HG02981 (cell line): ENCODE data around the gene ARMC2.
A peak's percentile ranks its signal among the peaks of the same experiment; 100 is the strongest.
"Not testable (repeated sequence)": the region's sequence is repeated elsewhere in the genome, so short reads cannot be mapped to it uniquely, and the experiment has no call there.

Experiments
- ATAC-seq: cut with Tn5 transposase; IDR thresholded peaks from one replicate; pipeline ENCODE4 v1.9.1; 2021; ENCODE audit warnings: mild to moderate bottlenecking, moderate library complexity; ENCODE audit not compliant: unreplicated experiment

ARMC2 gene, protein sequence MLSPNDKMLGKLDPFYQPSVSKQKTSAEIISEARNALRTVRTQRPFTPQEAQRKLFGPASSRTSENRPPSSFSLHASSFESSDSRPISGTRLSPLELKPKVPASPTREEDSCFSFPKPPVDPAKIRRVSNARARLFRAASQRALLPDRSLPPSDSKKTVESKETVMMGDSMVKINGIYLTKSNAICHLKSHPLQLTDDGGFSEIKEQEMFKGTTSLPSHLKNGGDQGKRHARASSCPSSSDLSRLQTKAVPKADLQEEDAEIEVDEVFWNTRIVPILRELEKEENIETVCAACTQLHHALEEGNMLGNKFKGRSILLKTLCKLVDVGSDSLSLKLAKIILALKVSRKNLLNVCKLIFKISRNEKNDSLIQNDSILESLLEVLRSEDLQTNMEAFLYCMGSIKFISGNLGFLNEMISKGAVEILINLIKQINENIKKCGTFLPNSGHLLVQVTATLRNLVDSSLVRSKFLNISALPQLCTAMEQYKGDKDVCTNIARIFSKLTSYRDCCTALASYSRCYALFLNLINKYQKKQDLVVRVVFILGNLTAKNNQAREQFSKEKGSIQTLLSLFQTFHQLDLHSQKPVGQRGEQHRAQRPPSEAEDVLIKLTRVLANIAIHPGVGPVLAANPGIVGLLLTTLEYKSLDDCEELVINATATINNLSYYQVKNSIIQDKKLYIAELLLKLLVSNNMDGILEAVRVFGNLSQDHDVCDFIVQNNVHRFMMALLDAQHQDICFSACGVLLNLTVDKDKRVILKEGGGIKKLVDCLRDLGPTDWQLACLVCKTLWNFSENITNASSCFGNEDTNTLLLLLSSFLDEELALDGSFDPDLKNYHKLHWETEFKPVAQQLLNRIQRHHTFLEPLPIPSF

DNA sequence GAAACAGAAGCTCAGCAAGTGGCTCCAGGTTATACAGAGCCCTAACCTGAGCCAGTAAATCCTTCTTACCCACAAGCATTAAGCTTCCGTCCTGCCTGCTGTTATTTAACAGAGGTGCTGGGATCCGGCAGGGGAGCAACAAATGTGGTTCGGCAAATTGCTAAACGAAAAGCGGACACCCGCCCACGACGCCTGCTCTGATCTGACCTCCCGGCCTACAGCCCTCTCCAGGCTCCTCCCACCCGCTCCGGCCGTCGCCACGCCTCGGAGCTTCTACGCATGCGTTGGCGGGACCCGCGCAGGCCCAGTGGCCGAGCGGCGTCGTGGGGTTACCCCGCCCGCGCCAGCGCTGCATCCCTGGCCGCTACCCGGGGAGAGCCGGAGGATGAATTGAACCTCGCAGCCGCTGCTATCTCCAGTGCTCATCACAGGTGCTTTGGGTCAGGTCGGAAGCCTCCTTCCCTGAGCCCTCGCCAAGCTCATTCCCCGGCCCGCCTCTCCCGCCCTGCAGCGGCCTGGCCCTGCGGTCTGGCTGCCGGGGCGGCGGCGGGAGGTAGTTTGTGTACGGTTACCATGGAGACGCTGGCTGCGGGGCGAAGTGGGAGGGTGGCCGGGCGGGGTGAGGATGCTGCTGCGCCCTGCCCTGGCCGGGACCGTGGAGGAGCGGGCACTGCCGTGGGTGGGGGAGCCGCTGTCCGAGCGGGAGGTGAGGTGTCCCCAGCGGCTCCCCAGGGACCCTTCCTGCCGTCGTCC lies at the start of gene ARMC2:
Gene ARMC2 (plus strand): TSS at position 307 of the 753 bp plus-strand sequence. CDS start 5,846 bp downstream, outside the sequence.
- ATAC-seq, result peak; percentile 92

DNA sequence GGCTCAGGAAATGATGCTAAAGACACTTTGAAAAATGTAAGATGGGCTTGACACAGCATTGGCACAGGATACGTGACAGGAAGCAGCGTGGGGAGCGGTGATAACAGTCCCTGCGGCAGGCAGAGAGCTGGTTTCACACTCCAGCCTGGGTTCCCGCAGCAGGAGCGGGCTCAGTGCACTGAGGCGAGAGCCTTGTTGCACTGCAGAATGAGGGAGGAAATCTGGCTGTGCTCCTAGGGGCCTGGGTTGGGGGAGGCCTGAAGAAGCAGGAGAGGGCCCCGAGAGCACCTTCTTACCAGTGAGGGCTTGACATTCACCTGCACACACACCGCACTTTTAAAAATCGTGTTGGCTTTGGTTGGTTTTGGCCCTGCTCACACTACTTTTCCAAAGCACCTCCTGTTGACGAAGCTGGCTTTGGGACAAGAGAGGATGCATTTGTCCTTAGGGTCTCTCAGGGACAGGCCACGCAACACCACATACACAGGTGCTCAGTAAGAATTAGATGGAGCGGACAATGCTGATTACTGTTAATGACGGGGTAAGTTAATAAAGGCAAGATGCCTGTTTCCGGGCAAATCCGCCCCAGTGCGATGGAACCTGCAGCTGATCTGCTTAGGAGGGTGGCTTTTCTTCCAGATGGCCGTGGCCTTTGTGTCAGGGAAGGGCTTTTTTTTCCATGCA lies 49.4 kb upstream of the ARMC2 start:
- no peak for ATAC-seq

DNA sequence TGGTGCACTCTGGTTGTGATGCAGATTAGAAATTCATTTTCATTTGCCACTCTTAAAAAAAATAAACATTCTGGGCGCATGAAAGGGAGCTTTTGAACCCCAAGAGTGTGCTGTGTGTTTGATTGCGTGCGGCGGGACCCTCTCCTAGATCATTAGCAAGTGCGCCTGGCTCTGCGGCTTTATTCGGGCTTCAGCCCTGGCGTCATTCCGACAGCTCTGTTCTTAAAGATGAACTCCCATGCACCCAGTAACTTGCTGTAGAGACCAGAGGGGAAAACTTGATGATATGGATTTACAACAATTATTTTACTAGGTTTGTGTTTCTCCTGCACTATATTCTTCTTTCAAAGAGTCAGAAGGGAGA lies 48.9 kb upstream of the ARMC2 start:
- no peak for ATAC-seq

DNA sequence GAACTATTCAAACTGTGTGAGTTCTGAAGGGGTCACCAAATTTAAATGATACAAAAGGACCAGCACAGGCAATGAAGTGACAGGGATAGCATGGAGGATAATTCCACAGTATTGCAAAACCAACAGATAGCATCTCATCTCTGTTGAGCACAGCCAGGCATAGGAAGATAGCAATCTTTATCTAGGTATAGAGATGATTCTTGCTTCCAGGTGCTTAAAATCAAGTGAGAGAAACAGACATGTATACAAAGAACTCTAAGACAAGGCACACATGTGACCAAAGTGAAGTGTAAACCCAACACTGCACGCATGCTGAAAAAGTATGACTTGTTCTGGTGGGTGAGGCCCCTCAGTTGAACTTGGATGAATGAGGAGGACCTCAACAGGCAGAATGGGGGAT lies 48.4 kb upstream of the ARMC2 start:
- ATAC-seq, result no peak

DNA sequence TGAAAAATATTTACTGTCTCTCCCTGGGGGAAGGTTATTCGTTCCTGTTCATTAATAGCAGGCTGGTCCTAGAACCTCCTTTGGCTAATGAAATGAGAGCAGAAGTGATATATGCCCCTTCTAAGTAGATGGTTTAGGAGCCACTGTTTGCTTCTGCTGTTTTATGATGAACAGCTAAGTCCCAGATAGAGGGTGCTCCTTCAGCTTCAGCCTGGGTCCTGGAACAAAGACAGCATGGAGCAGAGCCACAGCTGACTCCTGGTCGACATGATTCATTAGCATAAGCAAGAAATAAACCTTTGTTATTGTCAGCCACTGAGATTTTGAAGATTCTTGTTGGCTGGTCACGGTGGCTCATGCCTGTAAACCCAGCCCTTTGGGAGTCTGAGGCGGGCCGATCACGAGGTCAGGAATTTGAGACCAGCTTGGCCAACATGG lies 47.8 kb upstream of the ARMC2 start:
- no peak for ATAC-seq

DNA sequence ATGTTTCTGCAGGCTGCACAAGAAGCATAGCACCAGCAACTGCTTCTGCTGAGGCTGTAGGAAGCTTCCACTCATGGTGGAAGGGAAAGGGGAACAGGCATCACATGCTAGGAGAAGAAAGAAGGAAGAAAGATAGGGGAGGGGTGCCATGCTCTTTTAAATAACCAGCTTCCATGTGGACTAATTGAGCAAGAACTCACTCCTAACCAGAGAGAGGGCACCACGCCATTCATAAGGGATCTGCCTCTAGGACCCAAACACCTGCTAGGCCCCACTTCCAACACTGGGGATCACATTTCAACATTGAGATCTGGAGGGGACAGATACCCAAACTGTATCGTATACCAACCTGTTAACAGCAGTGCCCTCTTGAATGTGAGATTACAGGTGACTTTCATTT lies 46.9 kb upstream of the ARMC2 start:
- ATAC-seq, result no peak

DNA sequence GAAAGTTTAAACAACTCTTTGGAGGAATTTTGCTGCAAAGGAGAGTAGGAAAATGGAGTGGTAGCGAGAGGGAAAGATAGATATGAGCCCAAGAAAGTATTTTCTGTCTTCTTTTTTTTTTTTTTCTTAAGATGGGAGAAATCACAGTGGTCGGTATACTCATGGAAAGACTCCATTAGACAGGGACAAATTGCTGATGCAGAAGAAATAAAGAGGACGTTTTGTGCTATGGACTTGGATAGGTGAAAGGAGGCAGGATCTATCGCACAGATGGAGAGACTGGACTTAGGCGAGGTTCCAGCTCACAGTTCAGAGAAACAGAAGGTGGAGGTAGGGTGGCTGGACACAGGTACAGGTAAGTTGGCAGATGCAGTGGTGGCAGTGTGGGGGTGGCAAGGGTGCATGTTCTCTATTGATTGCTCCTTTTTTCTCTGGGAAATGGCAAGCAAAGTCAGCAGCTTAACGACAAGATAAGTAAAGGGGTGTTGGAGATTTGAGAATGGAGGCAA lies 44.2 kb upstream of the ARMC2 start:
- no peak for ATAC-seq

DNA sequence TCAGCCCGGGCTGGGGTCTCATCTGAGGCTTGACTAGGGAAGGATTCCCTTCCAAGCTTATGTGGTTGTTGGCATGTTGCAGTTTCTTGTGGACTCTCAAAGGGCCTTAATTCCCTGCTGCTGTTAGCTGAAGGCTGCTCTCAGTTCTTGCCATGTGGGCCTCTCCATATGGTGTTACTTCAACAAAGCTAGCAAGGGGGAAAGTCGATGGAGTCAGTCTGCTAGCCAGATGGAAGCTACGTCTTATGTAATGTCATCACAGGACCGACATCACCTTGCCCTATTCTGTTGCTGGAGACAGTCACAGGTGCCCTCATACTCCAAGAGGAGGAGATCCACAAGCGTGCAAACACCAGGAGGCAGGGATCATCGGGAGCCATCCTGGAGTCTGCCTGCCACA lies 43.3 kb upstream of the ARMC2 start:
- ATAC-seq, result no peak

DNA sequence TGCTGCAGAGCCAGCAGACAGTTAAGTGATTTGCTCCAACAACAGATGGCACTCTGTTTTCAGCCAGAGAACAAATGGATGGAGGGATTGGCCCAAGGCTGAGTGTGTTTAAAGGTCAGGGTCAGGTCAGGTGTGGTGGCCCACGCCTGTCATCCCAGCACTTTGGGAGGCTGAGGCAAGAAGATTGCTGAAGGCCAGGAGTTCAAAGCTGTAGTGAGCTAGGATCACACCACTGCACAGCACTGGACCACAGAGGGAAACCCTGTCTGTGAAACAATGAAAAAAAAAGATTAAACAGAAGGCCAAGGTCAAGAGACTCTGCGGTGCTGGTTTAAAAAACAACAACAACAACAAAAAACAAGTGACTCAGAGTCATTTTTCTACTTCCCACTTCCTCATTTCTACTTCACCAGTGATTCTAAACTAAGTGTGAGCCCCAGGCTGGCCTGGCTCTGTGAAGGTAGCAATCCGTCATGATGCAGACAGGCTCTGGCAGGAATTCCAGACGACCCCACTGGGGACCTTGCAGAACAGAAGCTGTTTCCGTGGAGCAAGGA lies 42.5 kb upstream of the ARMC2 start:
- peak; percentile 53 for ATAC-seq

DNA sequence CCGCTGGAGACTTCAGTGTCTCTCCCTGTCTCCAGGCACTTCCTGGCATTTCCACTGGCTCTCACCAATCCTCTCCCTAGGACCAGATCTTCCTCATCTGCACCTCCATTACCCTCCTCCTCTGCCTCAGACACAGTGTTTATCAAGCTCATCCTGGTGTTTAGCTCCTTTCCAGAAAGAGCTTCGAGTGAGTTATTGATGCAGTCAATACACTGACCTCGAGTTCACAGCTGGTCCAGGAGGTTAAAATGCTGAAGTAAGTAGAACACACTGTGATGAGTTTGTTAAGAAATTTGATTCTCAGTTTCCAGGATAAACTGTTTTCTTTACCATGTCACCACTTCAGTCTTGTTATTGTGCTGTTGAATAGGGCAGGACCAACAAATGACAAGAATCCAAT lies 42.1 kb upstream of the ARMC2 start:
- ATAC-seq, result no peak

DNA sequence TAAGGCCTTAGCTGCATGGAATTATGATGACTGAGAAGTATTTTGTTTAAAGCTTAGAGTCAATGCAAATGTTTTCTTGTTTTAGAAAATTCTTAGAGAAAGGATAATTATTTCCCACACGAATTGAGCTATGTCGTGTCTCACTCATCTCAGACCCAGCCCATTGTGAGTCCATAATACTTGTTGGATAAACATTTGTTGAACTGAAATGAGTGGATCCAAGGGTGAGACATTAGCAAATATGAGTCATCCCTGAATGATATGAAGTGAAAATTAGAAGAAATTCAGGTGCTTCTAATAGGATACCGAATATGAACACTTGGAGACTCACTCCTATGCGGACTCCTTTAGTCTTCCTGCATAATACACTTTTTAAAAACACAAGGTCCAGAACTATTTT lies 41.6 kb upstream of the ARMC2 start:
- no peak for ATAC-seq

DNA sequence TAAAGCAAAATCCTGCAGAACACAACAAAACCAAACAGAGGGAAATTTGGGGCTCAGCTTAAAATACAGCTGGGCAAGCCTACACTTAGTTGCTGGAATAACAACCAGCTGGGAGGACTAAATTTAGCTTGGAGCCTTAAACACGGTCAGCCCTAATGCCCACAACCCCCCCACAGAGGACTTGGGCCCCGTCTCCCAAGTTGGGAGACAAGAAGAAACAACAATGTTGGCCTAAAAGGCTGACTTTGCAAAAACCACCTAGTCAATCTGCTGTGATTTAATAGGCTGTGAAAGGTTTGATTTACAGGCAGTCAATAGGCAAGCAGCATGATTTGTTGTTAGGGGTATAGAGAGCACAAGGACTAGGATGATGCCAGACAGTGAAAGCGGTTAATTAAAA lies 40.3 kb upstream of the ARMC2 start:
- ATAC-seq, result no peak

DNA sequence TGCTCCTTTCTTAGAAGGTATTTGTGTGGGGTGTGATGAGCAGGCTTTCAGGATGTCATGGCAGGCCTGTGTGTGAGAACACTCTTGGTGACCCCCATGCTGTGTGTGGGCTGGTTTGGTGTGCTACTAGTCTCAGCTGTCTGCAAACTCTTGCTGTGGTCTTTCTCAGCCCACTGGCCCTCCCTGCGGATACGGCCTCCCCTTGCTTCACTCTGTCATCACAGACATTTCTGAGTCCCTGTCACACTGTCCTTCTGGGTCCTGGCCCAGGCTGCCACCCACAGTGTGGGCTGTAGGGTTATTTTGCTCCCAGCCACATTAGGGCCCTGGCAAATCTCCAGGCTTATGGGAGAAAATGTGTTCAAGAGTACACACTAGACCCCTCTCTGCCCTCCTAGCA lies 39.0 kb upstream of the ARMC2 start:
- no peak for ATAC-seq

DNA sequence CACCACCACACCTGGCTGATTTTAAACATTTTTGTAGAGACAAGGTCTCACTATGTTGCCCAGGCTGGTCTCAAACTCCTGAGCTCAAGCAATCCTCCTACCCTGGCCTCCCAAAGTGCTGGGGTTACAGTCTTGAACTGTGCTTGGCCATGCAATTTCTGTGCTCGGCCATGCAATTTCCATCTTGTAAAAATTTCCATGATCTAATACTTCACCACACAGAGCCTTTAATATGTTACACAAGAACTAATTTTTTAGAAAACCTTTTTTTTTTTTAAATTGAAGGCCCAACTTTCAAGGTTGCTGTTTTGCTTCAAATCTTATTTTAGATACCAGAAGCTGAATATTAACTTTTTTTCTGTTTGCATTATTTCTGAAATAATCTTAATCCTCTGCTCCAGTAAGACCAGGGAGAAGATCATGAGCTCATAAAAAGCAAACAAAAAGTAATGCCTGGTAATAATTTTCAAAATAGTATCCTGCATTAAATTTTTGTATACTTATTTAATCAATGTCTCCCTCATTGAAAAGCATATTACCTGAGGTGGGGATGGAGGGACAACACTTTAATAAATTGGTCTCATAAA lies 38.1 kb upstream of the ARMC2 start:
- no peak for ATAC-seq

DNA sequence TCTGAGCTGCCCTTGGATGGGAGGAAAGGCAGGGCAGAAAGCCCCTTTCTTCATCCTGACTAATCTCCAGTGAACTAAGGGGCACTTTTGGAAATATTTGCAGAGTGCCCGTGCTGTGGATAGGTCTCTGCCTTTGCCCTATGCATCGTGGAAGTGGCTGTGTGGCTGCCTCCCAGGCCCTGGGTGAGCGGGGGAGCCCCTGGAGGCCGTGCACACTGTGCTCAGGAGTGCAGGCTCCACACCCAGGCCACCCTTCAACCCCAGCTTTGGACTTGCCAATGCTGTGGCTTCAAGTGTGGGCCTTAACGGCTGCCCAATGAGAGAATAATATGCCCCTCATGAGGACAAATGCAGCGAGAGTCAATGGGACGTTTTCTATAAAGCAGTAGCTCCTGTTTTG lies 36.7 kb upstream of the ARMC2 start:
- no peak for ATAC-seq

DNA sequence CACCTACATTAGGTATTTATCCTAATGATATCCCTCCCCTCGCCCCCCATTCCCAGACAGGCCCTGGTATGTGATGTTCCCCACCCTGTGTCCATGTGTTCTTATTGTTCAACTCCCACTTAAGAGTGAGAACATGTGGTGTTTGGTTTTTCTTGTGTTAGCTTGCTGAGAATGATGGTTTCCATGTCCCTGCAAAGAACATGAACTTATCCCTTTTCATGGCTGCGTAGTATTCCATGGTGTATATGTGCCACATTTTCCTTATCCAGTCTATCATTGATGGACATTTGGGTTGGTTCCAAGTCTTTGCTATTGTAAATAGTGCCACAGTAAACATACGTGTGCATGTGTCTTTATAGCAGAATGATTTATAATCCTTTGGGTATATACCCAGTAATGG lies 35.0 kb upstream of the ARMC2 start:
- not testable (repeated sequence) for ATAC-seq

DNA sequence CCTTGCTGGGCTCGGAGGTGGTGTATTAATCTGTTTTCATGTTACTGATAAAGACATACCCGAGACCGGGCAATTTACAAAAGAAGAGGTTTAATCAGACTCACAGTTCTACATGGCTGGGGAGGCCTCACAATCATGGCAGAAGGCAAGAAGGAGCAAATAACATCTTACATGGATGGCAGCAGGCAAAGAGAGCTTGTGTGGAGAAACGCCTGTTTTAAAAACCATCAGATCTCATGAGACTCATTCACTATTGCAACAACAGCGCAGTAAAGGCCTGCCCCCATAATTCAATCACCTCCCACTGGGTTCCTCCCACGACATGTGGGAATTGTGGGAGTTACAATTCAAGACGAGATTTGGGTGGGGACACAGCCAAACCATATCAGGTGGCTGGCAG lies 30.9 kb upstream of the ARMC2 start:
- ATAC-seq, result not testable (repeated sequence)

DNA sequence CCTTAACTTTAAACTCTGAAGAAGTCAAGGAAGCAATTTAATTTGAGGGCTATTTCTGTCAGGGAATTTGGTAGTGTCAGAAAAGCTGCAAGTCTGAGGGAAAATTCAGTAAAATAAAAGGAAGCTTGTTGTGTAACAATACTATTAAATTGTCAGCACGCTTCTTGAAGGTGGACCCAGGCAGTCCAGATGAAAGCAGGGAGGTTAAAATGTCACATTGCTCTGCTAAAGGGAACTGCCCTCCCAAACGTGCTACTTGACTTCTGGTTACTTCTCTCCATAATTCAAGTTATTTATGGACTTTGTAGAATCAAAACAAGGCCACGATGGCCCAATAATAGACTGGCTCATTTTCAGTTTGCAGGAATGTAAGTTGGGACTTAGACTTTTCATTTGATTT lies 28.2 kb upstream of the ARMC2 start:
- no peak for ATAC-seq

DNA sequence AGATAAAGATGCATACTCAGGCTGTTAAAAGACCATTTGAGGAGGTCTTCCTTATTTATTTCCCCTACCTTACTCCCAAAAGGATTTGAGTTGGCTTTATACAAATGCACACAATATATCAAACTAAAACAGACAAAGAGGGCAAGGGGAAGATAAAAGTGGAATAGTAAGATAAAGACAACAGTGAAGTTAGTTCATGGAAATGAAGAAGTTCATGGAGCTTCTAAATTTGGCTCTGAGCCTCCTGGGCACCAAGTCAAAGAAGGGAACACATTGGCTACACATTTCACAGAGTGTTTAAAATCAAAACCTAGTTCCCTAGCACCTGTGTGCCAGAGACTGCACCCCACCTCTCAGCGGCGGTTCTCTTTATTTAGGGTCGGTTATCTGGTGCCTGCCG lies 25.8 kb upstream of the ARMC2 start:
- ATAC-seq, result no peak

DNA sequence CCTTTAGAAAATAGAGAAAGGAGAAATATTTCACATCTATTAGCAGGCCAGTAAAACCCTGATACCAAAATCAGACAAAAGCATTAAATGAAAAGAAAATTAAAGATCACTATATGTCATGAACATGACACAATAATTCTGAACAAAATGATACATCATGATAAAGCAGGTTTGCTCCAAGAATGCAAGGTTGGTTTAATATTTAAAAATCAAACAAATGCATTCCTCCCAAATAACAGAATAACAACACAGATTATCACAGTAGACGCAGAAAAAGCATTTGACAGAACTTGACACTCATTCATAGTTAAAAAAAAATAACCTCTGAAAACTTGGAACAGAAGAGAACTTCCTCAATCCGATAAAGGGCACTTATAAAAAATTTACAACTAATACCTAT lies 22.9 kb upstream of the ARMC2 start:
- ATAC-seq, result no peak
